ENCODE data around the gene NUDT3.
"Not testable (repeated sequence)": the region's sequence is repeated elsewhere in the genome, so short reads cannot be mapped to it uniquely, and the experiment has no call there.

Gene NUDT3

DNA sequence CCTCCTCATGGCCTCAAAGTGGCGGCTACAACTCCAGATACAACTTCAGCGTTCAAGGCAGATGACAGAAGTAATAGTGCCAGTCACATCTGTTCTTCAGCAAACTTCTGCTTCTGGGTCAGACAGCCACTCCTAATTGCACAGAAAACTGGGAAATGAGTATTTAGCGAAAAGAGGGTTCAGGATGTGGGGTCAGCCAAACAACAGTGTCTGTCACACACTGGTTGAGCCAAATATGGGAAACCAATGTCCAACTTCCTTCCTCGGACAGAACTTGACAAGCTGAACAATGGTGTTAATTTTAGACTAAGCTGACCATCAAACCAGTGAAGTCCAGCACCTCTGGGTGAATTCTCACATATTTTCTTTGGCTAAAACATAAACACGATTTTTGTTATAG lies 22.1 kb downstream of the NUDT3 start:
- no peak for DNase-seq (ENCODE audit: low spot score)

- no peak for DNase-seq (ENCODE audit: low spot score)
Measured at GRCh38 chr6:34369385-34369784, 23.1 kb downstream of the NUDT3 start.

GRCh38 chr6:34366639-34366921 lies 25.9 kb downstream of the NUDT3 start:
- no peak for DNase-seq (ENCODE audit: low spot score)

DNA sequence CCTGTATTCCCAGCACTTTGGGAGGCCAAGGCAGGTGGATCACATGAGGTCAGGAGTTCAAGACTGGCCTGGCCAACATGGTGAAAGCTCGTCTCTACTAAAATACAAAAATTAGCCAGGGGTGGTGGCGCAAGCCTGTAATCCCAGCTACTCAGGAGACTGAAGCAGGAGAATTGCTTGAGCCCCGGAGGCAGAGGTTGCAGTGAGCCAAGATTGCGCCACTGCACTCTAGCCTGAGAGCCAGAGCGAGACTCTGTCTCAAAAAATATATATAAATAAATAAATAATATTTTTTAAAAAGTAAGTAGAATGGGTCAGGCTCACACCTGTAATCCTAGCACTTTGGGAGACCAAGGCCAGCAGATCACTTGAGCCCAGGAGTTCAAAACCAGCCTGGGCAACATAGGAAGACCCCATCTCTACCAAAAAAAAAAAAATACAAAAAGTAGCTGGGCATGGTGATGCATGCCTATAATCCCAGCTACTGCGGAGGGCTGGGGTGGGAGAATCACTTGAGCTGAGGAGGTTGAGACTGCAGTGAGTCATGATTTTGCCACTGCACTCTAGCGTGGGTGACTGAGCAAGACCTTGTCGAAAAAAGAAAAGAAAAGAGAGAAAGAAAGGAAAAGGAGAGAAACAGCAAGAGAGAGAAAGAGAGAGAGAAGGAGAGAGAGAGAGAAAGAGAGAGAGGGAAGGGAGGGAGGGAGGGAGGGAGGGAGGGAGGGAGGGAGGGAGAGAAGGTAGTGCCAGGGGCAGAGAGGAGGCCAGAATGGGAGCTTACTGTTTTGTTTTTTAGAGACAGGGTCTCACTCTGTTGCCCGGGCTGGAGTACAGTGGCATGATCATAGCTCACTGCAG lies 26.5 kb downstream of the NUDT3 start:
- DNase-seq (ENCODE audit: low spot score), result not testable (repeated sequence)

GRCh38 chr6:34363681-34364075 lies 28.8 kb downstream of the NUDT3 start:
- DNase-seq (ENCODE audit: low spot score), result not testable (repeated sequence)

DNA sequence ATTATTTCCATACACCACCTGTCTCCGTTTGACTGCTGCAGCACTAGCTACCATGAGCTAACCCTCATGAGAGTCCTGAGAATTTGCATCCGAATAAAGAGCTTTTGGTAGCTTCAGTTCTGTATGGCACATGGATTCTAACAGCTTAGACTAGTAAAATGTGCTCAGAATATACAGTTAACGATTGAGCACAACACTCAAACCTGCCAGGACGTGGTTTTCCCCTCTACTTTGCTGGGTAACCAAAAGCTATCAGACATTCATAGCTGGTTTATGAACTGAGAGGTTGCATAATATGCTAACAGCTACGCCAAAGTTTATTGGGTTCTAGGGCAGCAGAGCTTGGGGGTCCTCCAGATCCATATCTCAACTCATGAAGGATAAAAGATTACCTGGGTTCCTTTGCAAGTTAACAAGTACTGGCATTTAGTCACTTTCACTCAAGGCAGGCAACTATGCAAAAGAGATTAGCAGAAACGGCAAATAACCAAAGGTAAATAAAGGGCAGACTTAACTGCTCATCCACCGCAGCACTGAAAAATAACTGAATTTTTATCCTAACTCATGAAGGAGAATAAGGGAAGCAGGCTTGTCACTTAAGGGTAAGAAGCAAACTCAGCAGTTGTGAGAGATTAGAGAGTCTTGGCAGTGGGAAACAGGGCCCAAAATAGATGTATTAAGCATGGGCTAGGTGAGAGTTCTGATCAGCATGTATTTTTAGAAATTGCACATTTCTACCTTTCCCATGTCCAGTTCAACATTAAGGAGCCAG lies 29.4 kb downstream of the NUDT3 start:
- no peak for DNase-seq (ENCODE audit: low spot score)

DNA sequence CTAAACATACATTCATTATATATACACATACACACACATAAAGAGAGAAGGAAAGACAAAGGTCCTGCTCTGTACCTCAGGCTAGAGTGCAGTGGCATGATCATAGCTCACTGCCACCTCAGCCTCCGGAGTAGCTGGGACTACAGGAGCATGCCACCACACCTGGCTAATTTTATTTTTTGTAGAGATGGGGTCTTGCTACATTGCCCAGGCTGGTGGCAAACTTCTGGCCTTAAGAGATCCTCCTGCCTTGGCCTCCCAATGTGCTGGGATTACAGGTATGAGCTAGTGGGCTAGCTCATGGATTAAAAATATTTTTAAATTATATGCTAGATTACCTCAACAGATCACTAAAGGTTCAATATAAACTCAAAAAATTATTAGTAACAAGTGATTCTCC lies 30.3 kb downstream of the NUDT3 start:
- no peak for DNase-seq (ENCODE audit: low spot score)

GRCh38 chr6:34360556-34360955 lies 31.9 kb downstream of the NUDT3 start:
- DNase-seq (ENCODE audit: low spot score), result peak; percentile 59

DNA sequence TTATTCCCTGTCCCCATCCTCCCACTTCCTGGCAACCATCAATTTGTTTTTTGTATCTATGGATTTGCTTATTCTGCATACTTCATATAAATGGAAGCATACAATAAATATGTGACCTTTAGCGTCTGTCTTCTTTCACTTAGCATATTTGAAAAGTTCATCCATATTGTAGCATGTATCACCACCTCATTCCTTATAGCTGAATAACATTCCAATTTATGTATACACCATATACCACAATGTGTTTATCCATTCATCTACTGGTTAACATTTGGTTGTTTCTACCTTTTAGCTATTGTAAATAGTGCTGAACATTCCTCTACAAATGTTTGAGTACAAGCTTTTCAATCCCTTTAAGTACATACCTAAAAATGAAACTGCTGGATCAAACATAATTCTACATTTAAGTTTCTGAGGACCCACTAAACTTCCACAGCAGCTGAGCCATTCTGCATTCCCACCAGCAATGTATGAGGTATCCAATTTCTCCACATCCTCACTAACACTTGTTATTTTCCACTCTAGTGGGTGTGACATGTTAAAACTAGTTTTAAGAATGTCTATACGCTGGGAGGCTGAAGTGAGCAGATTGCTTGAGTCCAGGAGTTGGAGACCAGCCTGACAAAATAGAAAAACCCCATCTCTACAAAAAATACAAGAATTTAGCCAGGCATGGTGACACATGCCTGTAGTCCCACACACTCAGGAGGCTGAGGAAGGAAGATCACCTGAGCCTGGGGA lies 32.9 kb downstream of the NUDT3 start:
- no peak for DNase-seq (ENCODE audit: low spot score)

DNA sequence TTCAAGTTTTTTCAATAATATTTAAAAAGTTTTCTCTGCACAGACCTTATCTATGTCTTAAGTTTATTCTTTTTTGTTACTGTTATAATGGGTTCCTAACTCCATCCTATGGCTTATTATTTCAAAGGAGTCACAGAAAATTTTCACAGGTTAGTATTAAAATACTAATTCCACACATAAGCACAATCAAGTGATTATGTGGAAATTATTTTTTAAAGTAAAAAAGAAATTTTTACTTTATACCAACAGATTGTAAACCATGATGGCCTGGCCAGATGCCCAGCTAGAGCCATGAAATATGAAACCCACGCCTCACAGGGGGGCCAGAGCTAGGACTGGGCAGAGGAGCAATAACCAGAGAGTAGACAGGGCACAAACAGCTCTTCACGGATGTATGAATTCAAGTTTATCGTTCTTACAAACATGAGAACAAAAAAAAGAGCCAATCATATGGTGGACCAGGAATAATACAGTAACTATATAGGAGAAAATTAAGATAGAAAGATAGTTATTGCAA lies 34.0 kb downstream of the NUDT3 start:
- peak; percentile 53 for DNase-seq (ENCODE audit: low spot score)

GRCh38 chr6:34357937-34358336 lies 34.5 kb downstream of the NUDT3 start:
- no peak for DNase-seq (ENCODE audit: low spot score)

GRCh38 chr6:34355889-34356288 lies 36.6 kb downstream of the NUDT3 start:
- no peak for DNase-seq (ENCODE audit: low spot score)

- not testable (repeated sequence) for DNase-seq (ENCODE audit: low spot score)
Measured at GRCh38 chr6:34354230-34354629, 38.2 kb downstream of the NUDT3 start.

- DNase-seq (ENCODE audit: low spot score), result not testable (repeated sequence)
Measured at GRCh38 chr6:34353530-34353929, 38.9 kb downstream of the NUDT3 start.

GRCh38 chr6:34352305-34352937 lies 40.0 kb downstream of the NUDT3 start:
- DNase-seq (ENCODE audit: low spot score), result peak; percentile 46

- no peak for DNase-seq (ENCODE audit: low spot score)
Measured at GRCh38 chr6:34350934-34351217, 41.6 kb downstream of the NUDT3 start.

DNA sequence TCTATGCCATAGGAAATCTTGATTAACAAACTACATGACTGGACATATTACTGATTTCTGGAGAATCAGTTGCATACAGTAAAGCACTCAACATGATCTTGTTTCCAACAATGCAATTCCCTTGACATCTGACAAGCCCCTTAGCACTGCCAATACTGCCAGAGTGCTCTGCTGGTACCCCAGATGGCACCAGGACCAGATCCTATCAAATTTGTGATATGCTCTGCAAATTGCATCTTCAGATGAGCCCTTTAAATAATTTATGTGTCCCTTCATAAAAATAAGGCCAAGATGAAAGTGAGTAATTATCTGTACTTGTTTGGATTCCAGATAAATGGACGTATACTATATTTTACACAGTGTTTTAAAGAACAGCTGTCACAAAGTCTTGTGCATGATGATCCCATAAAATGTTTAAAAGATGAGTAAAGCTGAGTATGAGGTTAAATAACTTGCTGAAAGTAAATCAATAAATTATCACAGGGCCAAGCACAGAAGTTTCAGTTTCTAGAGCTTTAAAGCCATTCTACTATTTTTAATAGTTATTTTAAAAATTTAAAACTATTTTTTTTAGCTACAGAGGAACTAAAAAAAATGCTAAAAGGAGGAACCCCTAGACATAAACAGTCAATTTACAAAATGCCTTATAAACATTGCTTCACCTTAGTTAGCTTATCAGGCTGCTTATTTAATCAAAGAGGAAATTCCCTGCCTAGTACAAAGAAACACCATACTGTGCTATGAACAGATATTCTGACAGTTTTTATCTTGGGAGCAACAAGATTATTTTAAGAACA lies 42.1 kb downstream of the NUDT3 start:
- no peak for DNase-seq (ENCODE audit: low spot score)

DNA sequence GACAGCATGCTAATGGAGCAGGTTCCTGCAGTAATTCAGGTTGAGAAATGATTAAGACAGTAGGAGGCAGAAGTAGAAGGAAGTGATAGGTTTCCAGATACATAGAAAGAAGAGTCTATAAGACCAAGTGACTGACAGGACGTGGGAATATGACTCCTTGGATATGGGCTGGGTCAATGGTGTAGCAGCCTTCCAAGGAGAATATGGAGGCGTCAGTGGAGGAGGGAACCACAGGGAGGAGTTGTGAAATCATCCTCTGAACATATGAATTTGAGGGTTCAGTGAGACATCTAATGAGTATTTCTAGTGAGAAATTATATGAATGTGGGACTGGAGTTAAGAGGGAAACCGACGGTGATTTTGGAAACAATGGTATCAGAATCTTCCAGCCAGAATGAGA lies 43.3 kb downstream of the NUDT3 start:
- no peak for DNase-seq (ENCODE audit: low spot score)

DNA sequence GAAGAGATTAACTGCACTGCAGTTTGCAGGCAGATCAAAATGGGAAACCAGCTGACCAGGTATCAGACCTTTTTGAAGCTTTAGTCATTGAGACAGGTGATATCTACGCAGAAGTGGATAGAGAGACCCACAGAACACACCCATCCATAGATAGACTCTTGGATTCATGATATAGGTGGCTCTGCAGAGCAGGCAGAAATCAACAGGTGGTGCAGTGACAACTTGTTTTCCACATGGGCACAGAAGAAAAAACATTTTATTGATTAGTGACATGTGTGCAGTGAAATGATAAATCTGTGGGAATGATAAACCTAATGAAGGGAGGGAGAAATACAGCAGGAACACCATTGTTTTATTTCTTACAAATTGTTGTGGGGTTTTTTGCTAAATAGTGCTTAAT lies 45.2 kb downstream of the NUDT3 start:
- no peak for DNase-seq (ENCODE audit: low spot score)

- DNase-seq (ENCODE audit: low spot score), result no peak
Measured at GRCh38 chr6:34346175-34347119, 46.0 kb downstream of the NUDT3 start.
